Measurements from ENCODE around the gene VAC14. TPM values are rescaled to one million over a fixed set of nuclear protein-coding genes. Genes with fewer than 3 reads are reported as not detected.

Gene VAC14
- total RNA-seq, 1 experiment from 2014 or later, result 49.9 TPM

- Histone ChIP-seq H4K5ac (ENCODE audit: insufficient read length, low read depth, low read length) (no peak overlapping the region), H2BK12ac (ENCODE audit: insufficient read length, low read depth, low read length) (no peak overlapping the region), H2AK5ac (ENCODE audit: insufficient read length, low read length) (no peak overlapping the region), H2BK20ac (ENCODE audit: low read depth, low read length, poor library complexity, severe bottlenecking) (no peak overlapping the region), H3K79me2 (ENCODE audit: insufficient read depth, low read length) (peaks cover 9% of the 10 kb centered on the region; the same call in 1 of the 2 replicates), H3K27me3 (ENCODE audit: insufficient read depth, low read length) (no peaks in the 10 kb centered on the region; the same call in 1 of the 2 replicates), H3K4ac (ENCODE audit: low read depth, low read length) (no peak overlapping the region), H3K23me2 (ENCODE audit: insufficient read length, low read depth, low read length, poor library complexity, severe bottlenecking) (peaks cover 3% of the 10 kb centered on the region), H2AFZ (ENCODE audit: low read length) (no peak overlapping the region), H3K4me1 (ENCODE audit: insufficient read depth, low read length) (no peaks in the 10 kb centered on the region), H3K4me2 (ENCODE audit: insufficient read depth, insufficient read length, low read length) (no peak overlapping the region), H4K8ac (replicated peaks; ENCODE audit: insufficient read length, low read depth, low read length) (no peak overlapping the region), H3K18ac (ENCODE audit: insufficient read length, low read depth, low read length) (no peak overlapping the region), H3K23ac (ENCODE audit: insufficient read length, low read depth, low read length) (no peak overlapping the region), H3K14ac (ENCODE audit: insufficient read depth, low read length) (no peak overlapping the region), H2BK15ac (ENCODE audit: low read depth, low read length) (no peak overlapping the region), H4K91ac (ENCODE audit: insufficient read length, low read depth, low read length) (no peak overlapping the region), H2BK120ac (ENCODE audit: low read depth, low read length, poor library complexity, severe bottlenecking) (no peak overlapping the region), H3K9me3 (ENCODE audit: control insufficient read depth, low read depth, low read length) (no peaks in the 10 kb centered on the region), H3K79me1 (ENCODE audit: insufficient read depth, low read depth, low read length, poor library complexity, severe bottlenecking) (peaks cover 4% of the 10 kb centered on the region), H3K27ac (ENCODE audit: insufficient read length, low read depth, low read length) (no peak overlapping the region), H4K20me1 (ENCODE audit: control insufficient read depth, insufficient read depth, insufficient read length) (no peaks in the 10 kb centered on the region), H3K56ac (ENCODE audit: insufficient read length, low read depth, low read length) (no peak overlapping the region), H3K9ac (ENCODE audit: extremely low read depth, insufficient read length, low read length) (no peak overlapping the region), H3T11ph (ENCODE audit: low read length) (no peak overlapping the region), H2BK5ac (ENCODE audit: insufficient read length, low read length) (no peak overlapping the region)
- Mint-ChIP-seq H3K9me3 (no peaks in the 10 kb centered on the region; a peak in 1 of 5 replicates), H3K36me3 (ENCODE audit: insufficient read depth in 1 of 3, low read depth in 3 of 3) (peaks cover 0 to 2% (median 0%) of the 10 kb centered on the region in 3 experiments; a peak in 1 of 7 replicates), H3K4me3 (no peak overlapping the region), H3K4me1 (peaks cover 18 to 21% of the 10 kb centered on the region in 2 experiments), H3K27ac (no peak overlapping the region), H3K27me3 (ENCODE audit: low read depth) (peaks cover 60% of the 10 kb centered on the region)
- no peak for DNase-seq
- no peak for TF ChIP-seq CTCF (conservative IDR thresholded peaks at IDR 0.05)
Observed at GRCh38 chr16:70803319-70803718, 2.4 kb upstream of the VAC14 start.
